Measurements from ENCODE around the gene ADGRD1.

The ADGRD1 gene

GRCh38 chr12:131027876-131028586 is 74.3 kb downstream of the ADGRD1 start:
- no peak for DNase-seq

- DNase-seq: no peak
Measured at GRCh38 chr12:131028587-131029338, 75.1 kb downstream of the ADGRD1 start.

- DNase-seq: no peak
Measured at GRCh38 chr12:131030472-131031328, 77.0 kb downstream of the ADGRD1 start.

- DNase-seq: no peak
Measured at GRCh38 chr12:131032082-131032750, 78.5 kb downstream of the ADGRD1 start.

GRCh38 chr12:131033486-131033885 is 79.8 kb downstream of the ADGRD1 start:
- DNase-seq: no peak

- DNase-seq: no peak
Measured at GRCh38 chr12:131033886-131034482, 80.3 kb downstream of the ADGRD1 start.

GRCh38 chr12:131034631-131035244 is 81.0 kb downstream of the ADGRD1 start:
- no peak for DNase-seq

GRCh38 chr12:131035245-131035681 is 81.6 kb downstream of the ADGRD1 start:
- DNase-seq: no peak

GRCh38 chr12:131038159-131038558 is 84.5 kb downstream of the ADGRD1 start:
- DNase-seq: no peak

GRCh38 chr12:131038961-131039950 is 85.5 kb downstream of the ADGRD1 start:
- DNase-seq: no peak

- no peak for DNase-seq
Measured at GRCh38 chr12:131040491-131040890, 86.8 kb downstream of the ADGRD1 start.

GRCh38 chr12:131041216-131041967 is 87.7 kb downstream of the ADGRD1 start:
- no peak for DNase-seq

GRCh38 chr12:131041968-131042833 is 88.5 kb downstream of the ADGRD1 start:
- DNase-seq: no peak

- no peak for DNase-seq
Measured at GRCh38 chr12:131042834-131043245, 89.1 kb downstream of the ADGRD1 start.

- DNase-seq: no peak
Measured at GRCh38 chr12:131043401-131043871, 89.7 kb downstream of the ADGRD1 start.

GRCh38 chr12:131044136-131044535 is 90.4 kb downstream of the ADGRD1 start:
- no peak for DNase-seq

GRCh38 chr12:131044760-131045381 is 91.2 kb downstream of the ADGRD1 start:
- no peak for DNase-seq
